NCI-H2171 (cell line): ENCODE results near the gene SLC44A1.

Source experiments
- DNase-seq: peaks from one replicate; lab custom pipeline; 2025; lab: John Stamatoyannopoulos, UW

The SLC44A1 gene

GRCh38 chr9:105393576-105394344, 149.3 kb downstream of the SLC44A1 start:
- no peak for DNase-seq

GRCh38 chr9:105396441-105396840, 152.0 kb downstream of the SLC44A1 start:
- DNase-seq = no peak

- DNase-seq = no peak
These were observed 152.4 kb downstream of the SLC44A1 start for GRCh38 chr9:105396901-105397300.

- no peak for DNase-seq
These were observed 154.7 kb downstream of the SLC44A1 start for GRCh38 chr9:105399117-105399516.

GRCh38 chr9:105401651-105402050, 157.2 kb downstream of the SLC44A1 start:
- no peak for DNase-seq

GRCh38 chr9:105403552-105404248, 159.2 kb downstream of the SLC44A1 start:
- DNase-seq = no peak

GRCh38 chr9:105405514-105406131, 161.2 kb downstream of the SLC44A1 start:
- peak; percentile 95 for DNase-seq

- DNase-seq = no peak
These were observed 161.9 kb downstream of the SLC44A1 start for GRCh38 chr9:105406369-105406768.

GRCh38 chr9:105413525-105413924, 169.1 kb downstream of the SLC44A1 start:
- DNase-seq = no peak

GRCh38 chr9:105414947-105415661, 170.7 kb downstream of the SLC44A1 start:
- peak; percentile 69 for DNase-seq

GRCh38 chr9:105415662-105415980, 171.2 kb downstream of the SLC44A1 start:
- DNase-seq = no peak

GRCh38 chr9:105416840-105417239, 172.4 kb downstream of the SLC44A1 start:
- no peak for DNase-seq

GRCh38 chr9:105418588-105419500, 174.4 kb downstream of the SLC44A1 start:
- DNase-seq = no peak

- no peak for DNase-seq
These were observed 175.6 kb downstream of the SLC44A1 start for GRCh38 chr9:105419816-105420597.

- DNase-seq = no peak
These were observed 176.7 kb downstream of the SLC44A1 start for GRCh38 chr9:105421154-105421553.

GRCh38 chr9:105421864-105422263, 177.4 kb downstream of the SLC44A1 start:
- DNase-seq = no peak

- DNase-seq = peak; percentile 25
These were observed 181.5 kb downstream of the SLC44A1 start for GRCh38 chr9:105425816-105426433.

GRCh38 chr9:105426657-105427056, 182.2 kb downstream of the SLC44A1 start:
- no peak for DNase-seq

GRCh38 chr9:105431424-105432246, 187.2 kb downstream of the SLC44A1 start:
- no peak for DNase-seq
